ENCODE measurements around the gene MMP20. TPM values are rescaled to one million over a fixed set of nuclear protein-coding genes. Genes with fewer than 3 reads are reported as not detected.

The MMP20 gene
- total and polyA plus RNA-seq, 8 donors: not detected

- no peak for ATAC-seq
- no peak for FAIRE-seq
- Histone ChIP-seq H3K27me3 (no peaks in the 10 kb centered on the region), H3K36me3 (no peaks in the 10 kb centered on the region), H3K4me3 (no peak overlapping the region), H3K4me1 (no peaks in the 10 kb centered on the region), H3K27ac (no peak overlapping the region), H3K9me3 (no peaks in the 10 kb centered on the region)
- intact Hi-C loops (cut with DNase I): no loop called here
- 69 to 78% methylated on average over 2 of the region's 2 CpGs for WGBS, 2 donors
- DNase-seq: no peak
- TF ChIP-seq CTCF (IDR thresholded peaks at IDR 0.05): no peak
Observed at GRCh38 chr11:102575012-102575411, 50.1 kb downstream of the MMP20 start.

- intact Hi-C loops (cut with DNase I): no loop called here
- H3K36me3 ChIP-seq: no peaks in the 10 kb centered on the region
Observed at GRCh38 chr11:102573851-102574250, 51.3 kb downstream of the MMP20 start.

GRCh38 chr11:102572554-102573220 is 52.4 kb downstream of the MMP20 start:
- Histone ChIP-seq H3K27me3 (no peaks in the 10 kb centered on the region), H3K4me3 (no peak overlapping the region), H3K36me3 (no peaks in the 10 kb centered on the region), H3K27ac (no peak overlapping the region), H3K4me1 (no peaks in the 10 kb centered on the region), H3K9me3 (no peaks in the 10 kb centered on the region)
- 68 to 82% methylated on average over 2 of the region's 2 CpGs for WGBS, 2 donors
- no peak for ATAC-seq
- no peak for DNase-seq
- no peak for TF ChIP-seq CTCF (IDR thresholded peaks at IDR 0.05)
- no peak for FAIRE-seq
- intact Hi-C loops (cut with DNase I): no loop called here

More at GRCh38 chr11:102573851-102574250, 51.3 kb downstream of the MMP20 start:
- no peak for FAIRE-seq
- Histone ChIP-seq H3K27ac (no peak overlapping the region), H3K27me3 (no peaks in the 10 kb centered on the region), H3K4me1 (no peaks in the 10 kb centered on the region), H3K9me3 (no peaks in the 10 kb centered on the region), H3K4me3 (no peak overlapping the region)
- no peak for TF ChIP-seq CTCF (IDR thresholded peaks at IDR 0.05)
- no peak for DNase-seq
- 28 to 42% methylated on average over 2 of the region's 2 CpGs for WGBS, 2 donors
- no peak for ATAC-seq

GRCh38 chr11:102568851-102569250 is 56.3 kb downstream of the MMP20 start:
- 53 to 83% methylated on average over 3 of the region's 3 CpGs for WGBS, 2 donors
- DNase-seq (no peak), FAIRE-seq (no peak), ATAC-seq (no peak)
- no peak overlapping the region for H3K27ac ChIP-seq
- H3K4me1 ChIP-seq: no peaks in the 10 kb centered on the region
- no peaks in the 10 kb centered on the region for H3K9me3 ChIP-seq
- no peak for TF ChIP-seq CTCF (IDR thresholded peaks at IDR 0.05)
- H3K36me3 ChIP-seq: no peaks in the 10 kb centered on the region
- intact Hi-C loops (cut with DNase I): no loop called here
- H3K4me3 ChIP-seq: no peak overlapping the region
- no peaks in the 10 kb centered on the region for H3K27me3 ChIP-seq

GRCh38 chr11:102566112-102566511 is 59.0 kb downstream of the MMP20 start:
- intact Hi-C loops (cut with DNase I): no loop called here
- Histone ChIP-seq H3K27me3 (no peaks in the 10 kb centered on the region), H3K4me3 (no peak overlapping the region), H3K4me1 (no peaks in the 10 kb centered on the region), H3K36me3 (no peaks in the 10 kb centered on the region), H3K27ac (no peak overlapping the region), H3K9me3 (no peaks in the 10 kb centered on the region)
- DNase-seq: no peak
- ATAC-seq: no peak
- WGBS, 2 donors: 33 to 40% methylated on average over 1 of the region's 1 CpG
- TF ChIP-seq CTCF (IDR thresholded peaks at IDR 0.05): no peak
- FAIRE-seq: no peak

All from pancreas (tissue), 10 donors.